Erythroblast (primary cell): Measurements from ENCODE around the gene GALP.
"Not testable (repeated sequence)": the region's sequence is repeated elsewhere in the genome, so short reads cannot be mapped to it uniquely, and the experiment has no call there.

Experiments
- DNase-seq, 2 experiments: peaks; one replicate each; lab custom pipeline; 2025; lab: John Stamatoyannopoulos, UW
- GATA1 ChIP-seq: IDR thresholded peaks from 2 replicates; pipeline ENCODE4 v1.6.1; 2011; ENCODE audit warnings: low read depth, mild to moderate bottlenecking, control low read depth, low read length, moderate library complexity
- POLR2A ChIP-seq: IDR thresholded peaks from 2 replicates; pipeline ENCODE4 v1.6.1; 2011; ENCODE audit warnings: mild to moderate bottlenecking, low read length

The GALP gene

DNA sequence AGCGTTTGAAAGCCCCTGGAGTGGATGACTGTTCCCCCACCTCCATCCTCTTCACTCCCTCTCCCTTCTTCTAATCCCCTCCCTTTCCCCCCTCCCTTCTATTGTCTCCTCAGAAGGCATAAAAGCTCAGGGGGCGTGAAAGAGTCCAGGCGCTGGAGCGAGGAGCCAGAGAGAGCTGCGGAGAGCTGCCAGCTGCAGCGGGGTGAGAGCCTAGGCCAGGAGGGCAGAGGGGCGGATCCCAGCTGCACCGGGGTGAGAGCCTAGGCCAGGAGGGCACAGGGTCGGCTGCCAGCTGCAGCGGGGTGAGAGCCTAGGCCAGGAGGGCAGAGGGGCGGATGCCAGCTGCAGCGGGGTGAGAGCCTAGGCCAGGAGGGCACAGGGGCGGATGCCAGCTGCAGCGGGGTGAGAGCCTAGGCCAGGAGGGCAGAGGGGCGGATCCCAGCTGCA lies at the start of gene GALP:
Gene GALP, plus strand, starts transcription at position 148 of the 447 bp plus-strand sequence. CDS start 1,101 bp downstream, outside the sequence.
- DNase-seq: not testable (repeated sequence)

DNA sequence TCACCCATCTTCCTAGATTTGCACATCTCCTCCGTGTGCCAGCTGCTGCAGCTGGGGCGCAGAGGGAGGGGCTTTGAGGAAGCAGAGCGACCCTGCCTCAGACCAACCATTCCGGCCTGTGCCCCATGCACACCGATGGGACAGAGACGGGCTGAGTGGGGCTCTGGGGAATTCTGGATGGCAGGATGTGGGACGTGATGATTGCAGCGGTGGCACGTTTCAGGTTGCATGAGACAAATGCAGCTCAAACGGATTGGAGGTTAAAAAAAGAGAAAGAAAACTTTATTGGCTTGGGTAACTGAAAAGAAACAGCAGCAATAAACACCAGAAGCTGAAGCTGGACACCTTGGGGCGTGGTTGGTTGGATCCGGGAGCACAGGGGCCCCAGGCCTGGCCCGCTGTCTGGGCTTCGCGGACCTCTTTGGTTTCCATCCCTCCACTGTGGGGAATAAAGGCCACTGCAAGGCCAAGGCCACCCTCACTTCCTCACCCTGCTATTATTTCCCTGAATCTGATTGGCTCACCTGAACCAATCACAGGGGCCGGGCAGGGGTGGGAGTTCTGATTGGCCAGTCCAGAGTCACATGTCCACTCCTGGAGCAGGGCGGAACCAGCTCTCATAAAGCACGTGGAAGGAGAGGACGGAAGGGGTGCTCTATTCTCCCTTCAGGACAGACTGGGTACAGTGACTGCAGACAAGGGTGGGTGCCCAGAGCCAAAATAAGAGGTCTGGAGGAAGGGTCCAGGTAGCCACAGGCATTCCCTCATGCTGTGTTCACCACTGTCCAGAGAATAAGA lies 48.6 kb upstream of the GALP start:
- peak in 1 of 2 experiments; percentile 23 for DNase-seq
- no peak for TF ChIP-seq GATA1
- TF ChIP-seq POLR2A: no peak

DNA sequence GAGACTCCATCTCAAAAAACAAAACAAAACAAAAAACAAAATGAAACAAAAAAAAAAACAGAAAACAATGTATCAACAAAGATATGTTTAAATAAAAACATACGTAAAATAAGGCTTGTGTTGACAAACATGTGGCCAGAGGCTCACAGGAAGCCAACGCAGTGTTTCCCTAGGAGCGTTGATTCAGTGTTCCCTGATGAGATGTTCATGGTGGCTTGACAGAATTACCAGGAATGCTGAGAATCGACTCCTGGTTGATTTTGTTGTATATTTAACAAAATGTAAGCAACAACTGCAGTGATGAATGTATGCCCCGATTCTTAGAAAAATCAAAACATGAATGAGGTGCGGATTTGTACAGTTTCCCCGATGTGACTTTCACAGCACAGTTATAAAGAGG lies 45.8 kb upstream of the GALP start:
- no peak for DNase-seq
- TF ChIP-seq POLR2A (no peak), GATA1 (no peak)

DNA sequence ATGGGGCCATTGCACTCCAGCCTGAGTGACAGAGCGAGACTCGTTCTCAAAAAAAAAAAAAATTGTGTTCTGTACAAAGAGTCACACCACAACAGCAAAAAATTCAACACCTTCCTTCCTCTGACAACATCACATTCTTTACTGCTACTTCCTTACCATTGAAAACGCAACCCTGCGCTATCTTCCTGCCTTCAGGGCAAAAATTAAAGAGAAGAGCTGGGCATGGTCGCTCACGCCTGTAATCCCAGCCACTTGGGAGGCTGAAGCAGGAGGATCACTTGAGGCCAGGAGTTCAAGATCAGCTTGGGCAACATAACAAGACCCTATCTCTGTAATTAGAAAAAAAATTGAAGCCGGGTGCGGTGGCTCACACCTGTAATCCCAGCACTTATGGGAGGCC lies 44.2 kb upstream of the GALP start:
- no peak for DNase-seq
- TF ChIP-seq POLR2A (no peak), GATA1 (no peak)

DNA sequence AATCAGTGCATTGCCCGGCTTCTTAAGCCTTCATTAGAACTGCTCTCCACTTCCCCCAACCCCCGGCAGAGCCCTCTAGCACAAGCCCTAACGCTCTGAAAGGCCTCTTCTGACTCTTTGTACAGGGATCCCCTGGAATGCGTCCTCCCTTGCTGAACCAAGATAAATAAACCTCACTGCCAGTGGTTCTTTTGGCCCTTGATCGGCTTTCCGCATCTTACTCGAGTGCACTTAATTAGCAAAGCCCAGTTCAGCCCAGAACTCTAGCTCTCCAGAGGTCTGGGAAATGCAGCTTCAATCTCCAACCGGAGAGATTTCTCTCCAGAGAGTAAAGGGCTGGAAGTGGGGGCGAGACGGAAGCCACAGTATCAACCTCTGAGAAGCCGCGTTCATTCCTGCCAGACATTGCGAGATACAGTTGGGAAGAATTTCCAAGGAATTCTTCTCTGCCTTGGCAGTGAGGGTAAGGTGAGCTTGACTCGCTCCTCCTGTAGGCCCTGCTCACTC lies 43.4 kb upstream of the GALP start:
- DNase-seq: no peak

DNA sequence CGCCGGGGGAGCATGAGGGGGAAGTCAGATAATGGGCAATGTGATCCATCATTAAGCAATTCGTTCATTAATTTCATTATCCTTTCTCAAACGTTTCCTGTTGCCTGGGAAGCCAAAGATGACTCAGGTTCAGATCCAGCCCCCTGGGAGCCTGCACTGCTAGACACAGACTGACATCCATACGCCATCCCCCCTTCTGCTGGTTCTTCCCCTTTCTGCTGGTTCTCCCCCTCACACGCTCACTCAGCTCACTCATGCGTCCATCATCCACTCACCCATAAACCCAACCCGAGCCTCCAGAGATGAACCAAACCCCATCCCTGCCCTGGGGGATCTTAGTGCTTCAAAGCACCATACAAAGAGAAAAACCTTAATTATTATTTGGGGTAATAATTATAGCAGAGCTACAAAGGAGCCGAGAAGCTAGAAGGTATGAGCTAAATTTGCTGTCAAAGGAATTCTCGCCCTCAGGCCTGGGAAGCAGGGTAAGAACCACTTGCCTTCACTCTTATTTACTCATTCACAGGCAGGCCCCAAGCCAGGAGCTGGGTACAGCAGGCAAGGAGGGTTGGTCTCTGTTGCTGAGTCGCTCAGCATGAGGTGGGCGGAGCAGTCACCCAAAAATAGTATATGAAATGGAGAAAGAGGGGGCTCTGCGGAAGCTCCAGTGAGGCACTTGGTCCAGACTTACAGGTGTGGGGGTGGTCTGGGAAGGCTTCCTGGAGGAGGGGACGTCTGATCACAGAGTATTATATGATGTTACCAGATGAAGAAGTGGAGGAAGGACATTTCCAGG lies 41.8 kb upstream of the GALP start:
- TF ChIP-seq GATA1 (no peak), POLR2A (no peak)
- DNase-seq: peak; percentile 34 to 48

More for the DNA sequence above, 43.4 kb upstream of the GALP start:
- TF ChIP-seq POLR2A (no peak), GATA1 (no peak)

DNA sequence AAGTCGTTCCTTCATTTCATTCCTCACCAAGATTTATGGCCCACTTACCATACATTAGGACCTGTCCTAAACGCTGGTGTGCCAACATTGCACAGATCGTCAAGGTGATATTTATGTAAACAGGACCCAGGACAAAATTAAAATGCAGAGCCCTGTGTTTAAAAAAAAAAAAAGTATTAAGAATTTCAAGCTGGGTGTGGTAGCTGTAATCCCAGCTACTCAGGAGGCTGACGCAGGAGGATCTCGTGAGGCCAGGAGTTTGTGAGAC lies 41.2 kb upstream of the GALP start:
- TF ChIP-seq POLR2A: no peak
- TF ChIP-seq GATA1: no peak
- DNase-seq: no peak

DNA sequence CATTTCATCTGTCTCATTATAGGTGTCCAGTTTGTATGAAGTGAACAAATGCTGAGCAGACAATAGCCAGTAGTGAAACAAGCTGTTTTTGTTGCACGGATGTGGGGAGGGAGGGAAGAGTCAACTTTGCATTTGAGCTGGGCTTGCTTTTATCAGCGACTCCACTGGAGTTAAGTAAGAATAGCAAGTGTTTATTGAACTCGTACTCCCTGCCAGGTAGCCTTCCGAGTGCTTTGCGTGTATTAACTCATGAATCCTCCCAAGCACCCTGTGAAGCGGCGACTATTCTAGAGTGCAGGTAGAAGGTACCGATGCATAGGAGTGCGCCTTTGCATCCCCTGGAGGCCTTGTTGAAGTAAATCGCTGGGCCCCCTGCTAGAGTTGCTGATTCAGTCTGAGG lies 39.4 kb upstream of the GALP start:
- no peak for DNase-seq
- TF ChIP-seq GATA1 (no peak), POLR2A (no peak)

DNA sequence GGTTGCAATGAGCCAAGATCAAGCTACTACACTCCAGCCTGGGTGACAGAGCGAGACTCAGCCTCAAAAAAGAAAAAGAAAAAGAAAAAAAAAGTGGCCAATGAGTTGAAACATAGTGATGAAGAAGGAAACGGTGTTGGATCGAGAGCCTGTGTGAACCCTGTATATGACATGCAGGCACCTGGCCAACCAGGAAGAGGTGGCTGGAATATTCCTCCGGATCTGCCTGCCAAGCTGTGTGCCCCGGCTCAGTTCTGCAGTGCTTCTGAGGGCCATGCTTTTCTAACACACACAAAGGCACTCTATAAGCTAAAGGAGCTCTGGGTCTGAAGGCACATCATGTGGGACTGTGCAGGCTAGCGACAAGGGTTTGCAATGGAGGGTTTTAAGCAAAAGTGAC lies 38.4 kb upstream of the GALP start:
- TF ChIP-seq POLR2A (no peak), GATA1 (no peak)
- DNase-seq: no peak

DNA sequence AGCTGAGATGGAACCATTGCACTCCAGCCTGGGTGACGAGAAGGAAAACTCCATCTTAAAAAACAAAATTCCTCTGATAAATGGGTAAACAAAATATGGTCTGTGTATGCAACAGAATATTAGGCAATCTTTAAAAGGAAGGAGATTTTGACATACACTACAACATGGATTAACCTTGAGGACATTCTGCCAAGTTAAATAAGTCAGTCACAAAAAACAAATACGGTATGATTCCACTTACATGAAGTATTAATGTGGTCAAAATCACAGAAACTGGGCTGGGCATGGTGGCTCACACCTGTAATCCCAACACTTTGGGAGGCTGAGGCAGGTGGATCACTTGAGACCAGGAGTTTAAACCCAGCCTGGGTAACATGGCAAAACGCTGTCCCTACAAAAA lies 37.7 kb upstream of the GALP start:
- TF ChIP-seq GATA1 (no peak), POLR2A (no peak)
- no peak for DNase-seq

DNA sequence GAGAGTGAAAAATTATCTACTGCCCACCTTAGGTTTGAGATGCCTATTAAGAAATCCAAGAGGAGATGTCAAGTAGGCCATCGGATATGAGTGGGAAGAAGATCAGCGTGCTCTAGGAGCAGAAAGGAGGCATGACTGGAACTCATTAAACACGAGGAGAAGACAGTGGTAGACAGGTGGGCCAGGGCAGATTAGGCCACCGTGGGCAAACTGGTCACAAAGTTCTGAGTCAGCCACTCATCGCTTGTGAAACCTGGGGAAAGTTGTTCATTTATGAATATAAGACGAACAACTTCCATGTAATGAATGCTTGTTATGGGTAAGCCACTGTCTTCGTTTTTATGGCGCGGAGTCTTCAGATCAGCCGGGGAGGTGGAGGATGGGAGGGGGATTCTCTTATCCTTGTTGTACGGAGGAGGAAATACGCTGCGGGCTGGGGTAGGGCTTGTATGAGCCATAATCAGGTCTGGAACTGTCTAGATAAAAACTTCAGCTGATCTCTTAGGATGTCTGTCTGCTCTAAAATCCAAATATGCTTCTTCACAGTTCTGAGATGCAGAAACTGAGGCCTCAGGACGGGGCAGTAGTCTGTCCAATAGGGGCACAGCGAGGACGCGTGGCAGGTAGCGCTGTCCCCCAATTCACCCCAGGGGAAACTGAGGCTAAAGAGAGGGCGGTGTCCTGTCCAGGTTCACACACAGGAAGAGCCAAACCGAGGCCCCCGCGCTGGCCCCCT lies 35.8 kb upstream of the GALP start:
- TF ChIP-seq POLR2A (no peak), GATA1 (no peak)
- peak; percentile 67 to 78 for DNase-seq

DNA sequence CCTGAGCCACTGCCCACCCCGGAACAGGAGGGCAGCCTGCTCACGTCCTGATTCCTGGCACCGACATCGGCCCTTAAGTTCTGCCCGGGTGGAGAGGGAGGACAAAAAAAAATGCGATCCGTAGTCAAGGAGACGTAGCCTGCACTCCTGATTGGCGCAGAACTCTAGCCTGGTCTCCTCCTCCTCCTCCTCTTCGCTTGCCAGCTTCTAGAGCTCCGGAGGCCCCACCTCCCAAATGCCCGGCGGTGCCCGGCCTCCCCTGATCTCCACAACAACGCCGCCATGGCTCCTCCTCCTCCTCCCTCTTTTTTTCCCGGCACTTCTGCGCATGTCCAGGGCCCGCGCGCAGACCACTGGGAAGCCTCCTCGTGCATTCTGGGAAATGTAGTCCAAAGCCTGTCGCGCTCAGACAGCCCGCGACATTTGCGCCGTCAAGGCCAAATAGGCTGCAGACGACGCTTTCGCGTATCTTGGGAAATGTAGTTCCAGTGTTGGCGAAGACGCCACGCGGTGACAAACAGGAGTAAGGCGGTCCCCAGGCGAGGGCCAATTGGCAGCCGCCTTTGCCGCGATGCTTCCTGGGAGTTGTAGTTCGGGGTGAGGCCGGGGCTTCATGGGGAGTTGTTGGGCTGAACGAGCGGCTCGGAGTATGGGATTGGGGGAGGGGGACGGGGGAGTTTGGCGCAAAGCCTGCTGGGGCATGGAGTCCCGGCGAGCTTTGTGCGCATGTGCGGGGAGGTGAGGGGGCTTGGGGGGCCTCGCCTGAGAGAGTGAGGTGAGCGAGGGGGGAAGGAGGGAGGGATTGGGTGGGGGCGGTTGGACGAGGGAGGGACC lies 35.0 kb upstream of the GALP start, which contains the start of gene ZNF444:
Gene ZNF444, plus strand, starts transcription at position 705 of the 834 bp plus-strand sequence. CDS start 5,625 bp downstream, outside the sequence.
- peak; percentile 98 to 100 for DNase-seq
- TF ChIP-seq POLR2A (peak; percentile 61), GATA1 (no peak)

DNA sequence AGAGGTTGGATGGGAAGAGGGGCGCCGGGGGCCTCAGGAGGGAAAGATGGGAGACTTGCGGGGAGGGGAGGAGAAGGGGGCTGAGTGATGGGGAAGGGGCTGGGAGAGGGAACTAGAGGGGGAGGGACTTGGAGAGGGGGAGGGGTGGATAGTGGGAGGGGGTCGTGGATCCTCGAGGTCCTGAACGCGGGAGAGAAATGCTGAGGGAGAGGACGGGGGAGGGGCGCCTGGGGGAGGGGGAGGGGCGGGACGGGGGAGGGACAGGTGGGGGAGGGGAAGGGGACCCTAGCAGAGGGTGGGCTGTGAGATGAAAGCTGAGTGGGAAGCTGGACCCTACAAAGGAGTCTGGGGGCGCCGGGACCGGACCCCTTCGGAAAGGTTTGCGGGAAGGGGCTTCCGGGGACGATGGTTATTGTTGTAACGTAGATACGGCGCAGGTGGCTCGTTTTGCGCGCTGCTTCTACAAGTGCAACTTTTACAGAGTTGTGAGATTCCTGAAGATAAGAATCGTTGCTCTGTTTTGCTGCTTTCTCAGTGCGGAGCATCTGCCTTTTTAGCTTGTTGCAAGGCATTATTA lies 34.3 kb upstream of the GALP start:
- DNase-seq: peak; percentile 46 to 54
- no peak for TF ChIP-seq GATA1
- TF ChIP-seq POLR2A: no peak
